ENCODE measurements around the gene PRX.
A peak's percentile ranks its signal among the peaks of the same experiment; 100 is the strongest.

PRX gene

GRCh38 chr19:40425450-40426287, 12.5 kb upstream of the PRX start, which contains the start of gene SERTAD1:
Gene SERTAD1, minus strand, starts transcription at chr19:40425992. Its CDS starts 2,446 bp downstream, at chr19:40423546.
- H3K27ac ChIP-seq (ENCODE audit: low read depth, low read length, poor library complexity, severe bottlenecking) = peak within 1 kb of the TSS; percentile 69
- peaks cover 6% of the 10 kb centered on the region; the same call in 1 of the 2 replicates for H3K79me2 ChIP-seq (ENCODE audit: insufficient read depth, low read length)

GRCh38 chr19:40424637-40425449, 11.7 kb upstream of the PRX start:
- peak overlapping the region; percentile 90 for H3K4me2 ChIP-seq (ENCODE audit: low read length)
- TF ChIP-seq CTCF (IDR thresholded peaks at IDR 0.05; ENCODE audit: low read length) (no peak), EZH2 (IDR thresholded peaks at IDR 0.05; ENCODE audit: borderline replicate concordance, low read length) (no peak)
- H3K79me2 ChIP-seq (ENCODE audit: insufficient read depth, low read length) = peaks cover 6% of the 10 kb centered on the region; the same call in 1 of the 2 replicates
- peak overlapping the region; percentile 86 for H3K9ac ChIP-seq (ENCODE audit: low read length)
- no peaks in the 10 kb centered on the region for H4K20me1 ChIP-seq (ENCODE audit: insufficient read depth, low read length)
- H3K27me3 ChIP-seq (ENCODE audit: insufficient read depth, low read length) = no peaks in the 10 kb centered on the region
- no peaks in the 10 kb centered on the region for H3F3A ChIP-seq (ENCODE audit: insufficient read depth, low read length)
- peaks cover 9% of the 10 kb centered on the region for H3K36me3 ChIP-seq (ENCODE audit: insufficient read depth, low read length)
- H2AFZ ChIP-seq (ENCODE audit: low read length) = no peak overlapping the region
- peaks cover 19% of the 10 kb centered on the region for H3K4me1 ChIP-seq (ENCODE audit: insufficient read depth, low read length, severe bottlenecking)
- peak overlapping the region; percentile 84 for H3K4me3 ChIP-seq (ENCODE audit: low read depth, low read length, poor library complexity, severe bottlenecking)
- H3K9me2 ChIP-seq (ENCODE audit: low read depth, low read length) = no peaks in the 10 kb centered on the region
- H3K9me3 ChIP-seq (ENCODE audit: low read length) = no peaks in the 10 kb centered on the region
- peak overlapping the region; percentile 61 for H3K27ac ChIP-seq (ENCODE audit: low read depth, low read length, poor library complexity, severe bottlenecking)

More at GRCh38 chr19:40425450-40426287, 12.5 kb upstream of the PRX start, which contains the start of gene SERTAD1:
- Histone ChIP-seq H3K9ac (ENCODE audit: low read length) (peak within 1 kb of the TSS; percentile 87), H3K9me3 (ENCODE audit: low read length) (no peaks in the 10 kb centered on the region), H3K4me3 (ENCODE audit: low read depth, low read length, poor library complexity, severe bottlenecking) (peak within 1 kb of the TSS; percentile 84), H4K20me1 (ENCODE audit: insufficient read depth, low read length) (no peaks in the 10 kb centered on the region), H3F3A (ENCODE audit: insufficient read depth, low read length) (no peaks in the 10 kb centered on the region), H3K9me2 (ENCODE audit: low read depth, low read length) (no peaks in the 10 kb centered on the region), H3K4me1 (ENCODE audit: insufficient read depth, low read length, severe bottlenecking) (peaks cover 19% of the 10 kb centered on the region), H3K27me3 (ENCODE audit: insufficient read depth, low read length) (no peaks in the 10 kb centered on the region), H3K4me2 (ENCODE audit: low read length) (peak within 1 kb of the TSS; percentile 99), H2AFZ (ENCODE audit: low read length) (peak within 1 kb of the TSS; percentile 82; the same call in 1 of the 2 replicates), H3K36me3 (ENCODE audit: insufficient read depth, low read length) (peaks cover 9% of the 10 kb centered on the region)
- TF ChIP-seq CTCF (IDR thresholded peaks at IDR 0.05; ENCODE audit: low read length) = peak; percentile 91
- TF ChIP-seq EZH2 (IDR thresholded peaks at IDR 0.05; ENCODE audit: borderline replicate concordance, low read length) = no peak

GRCh38 chr19:40423938-40424337, 10.8 kb upstream of the PRX start:
- H3K27ac ChIP-seq (ENCODE audit: low read depth, low read length, poor library complexity, severe bottlenecking) = no peak overlapping the region
- TF ChIP-seq EZH2 (IDR thresholded peaks at IDR 0.05; ENCODE audit: borderline replicate concordance, low read length) (no peak), CTCF (IDR thresholded peaks at IDR 0.05; ENCODE audit: low read length) (no peak)
- no peak overlapping the region for H2AFZ ChIP-seq (ENCODE audit: low read length)
- no peaks in the 10 kb centered on the region for H3K27me3 ChIP-seq (ENCODE audit: insufficient read depth, low read length)
- H3F3A ChIP-seq (ENCODE audit: insufficient read depth, low read length) = no peaks in the 10 kb centered on the region
- H4K20me1 ChIP-seq (ENCODE audit: insufficient read depth, low read length) = no peaks in the 10 kb centered on the region
- peaks cover 6% of the 10 kb centered on the region; the same call in 1 of the 2 replicates for H3K79me2 ChIP-seq (ENCODE audit: insufficient read depth, low read length)
- H3K9me3 ChIP-seq (ENCODE audit: low read length) = no peaks in the 10 kb centered on the region
- no peak overlapping the region for H3K4me3 ChIP-seq (ENCODE audit: low read depth, low read length, poor library complexity, severe bottlenecking)
- peaks cover 9% of the 10 kb centered on the region for H3K36me3 ChIP-seq (ENCODE audit: insufficient read depth, low read length)
- H3K9ac ChIP-seq (ENCODE audit: low read length) = no peak overlapping the region
- no peaks in the 10 kb centered on the region for H3K9me2 ChIP-seq (ENCODE audit: low read depth, low read length)
- peaks cover 19% of the 10 kb centered on the region for H3K4me1 ChIP-seq (ENCODE audit: insufficient read depth, low read length, severe bottlenecking)
- no peak overlapping the region for H3K4me2 ChIP-seq (ENCODE audit: low read length)

Measured in OCI-LY1 (cell line).